HG03066 (cell line): Measurements from ENCODE around the gene RNF44.
"Not testable (repeated sequence)": the region's sequence is repeated elsewhere in the genome, so short reads cannot be mapped to it uniquely, and the experiment has no call there.

ENCODE experiments used
- ATAC-seq: cut with Tn5 transposase; IDR thresholded peaks from one replicate; pipeline ENCODE4 v1.9.1; 2021; ENCODE audit warnings: low read depth; ENCODE audit not compliant: unreplicated experiment

The RNF44 gene

DNA sequence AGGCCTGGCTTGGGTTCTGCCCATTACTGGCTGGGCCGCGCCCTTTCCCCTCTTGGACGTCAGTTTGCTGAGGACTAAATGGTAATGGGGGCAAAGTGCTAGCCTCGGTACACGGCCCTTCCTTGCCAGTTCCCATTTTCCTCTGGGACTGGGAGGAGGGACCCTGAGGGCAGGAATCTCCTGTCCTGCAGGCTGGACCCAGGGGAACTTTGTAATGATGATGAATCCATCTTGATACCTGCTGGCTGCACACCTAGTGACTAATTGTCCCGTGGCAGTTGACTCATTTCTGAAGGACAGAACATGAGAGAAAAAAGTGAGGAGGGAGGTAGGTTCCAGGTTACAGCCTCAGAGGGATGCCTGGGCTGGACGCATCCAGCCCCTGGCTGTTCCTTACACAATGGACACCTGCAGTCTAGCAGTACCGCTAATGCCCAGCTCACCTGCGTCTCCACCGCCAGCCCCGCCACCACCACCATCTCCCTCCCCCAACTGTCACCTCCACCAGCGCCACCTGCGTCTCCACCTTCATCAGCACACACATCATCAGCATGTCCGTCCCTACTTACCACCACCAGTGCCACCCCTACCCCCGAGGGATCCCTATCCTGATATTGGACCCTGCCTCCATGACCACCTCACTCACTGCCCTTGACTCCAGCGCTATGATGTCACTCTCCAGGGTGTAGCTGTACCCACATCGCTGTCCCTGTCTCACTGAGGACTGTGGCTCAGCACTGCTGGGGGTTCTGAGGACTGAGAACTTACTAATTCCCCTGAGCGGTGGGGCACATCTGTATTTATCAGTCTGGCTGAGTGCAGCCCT lies 16.3 kb upstream of the RNF44 start:
- no peak for ATAC-seq

DNA sequence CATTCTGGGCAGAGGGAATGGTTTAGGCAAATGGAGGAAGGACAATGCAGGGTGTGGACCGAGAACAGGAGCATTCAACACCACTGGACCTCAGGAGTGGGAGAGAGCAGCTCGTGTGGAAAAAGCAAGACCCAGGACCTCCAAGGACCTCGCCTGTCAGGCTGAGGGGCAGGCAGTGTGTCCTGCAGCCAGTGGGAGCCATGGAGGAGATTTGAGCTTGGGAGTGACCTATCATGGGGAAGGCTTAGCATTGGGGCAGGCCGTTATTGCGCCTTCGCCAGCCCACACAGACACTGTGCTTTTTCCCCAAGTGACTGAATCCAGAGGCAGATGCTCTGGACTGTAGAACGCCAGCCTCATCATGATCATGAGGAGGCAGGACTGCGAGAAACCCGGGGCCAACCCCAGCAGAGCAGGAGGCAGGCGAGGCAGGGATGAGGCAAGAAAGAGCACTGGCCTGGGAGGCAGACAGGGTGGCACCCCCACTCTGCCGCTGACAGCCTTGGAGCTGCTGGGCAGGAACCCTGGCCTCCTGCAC lies 15.2 kb upstream of the RNF44 start:
- no peak for ATAC-seq

DNA sequence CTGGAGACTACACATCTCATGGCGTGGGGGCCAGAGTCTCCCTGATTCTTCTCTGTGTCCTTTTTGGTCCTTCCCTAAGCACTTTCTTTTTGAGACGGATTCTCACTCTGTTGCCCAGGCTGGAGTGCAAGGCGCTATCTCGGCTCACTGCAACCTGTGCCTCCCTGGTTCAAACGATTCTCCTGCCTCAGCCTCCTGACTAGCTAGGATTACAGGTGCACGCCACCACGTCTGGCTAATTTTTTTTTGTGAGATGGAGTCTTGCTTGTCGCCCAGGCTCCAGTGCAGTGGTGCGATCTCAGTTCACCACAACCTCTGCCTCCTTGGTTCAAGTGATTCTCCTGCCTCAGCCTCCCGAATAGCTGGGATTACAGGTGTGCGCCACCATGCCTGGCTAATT lies 13.7 kb upstream of the RNF44 start:
- not testable (repeated sequence) for ATAC-seq

DNA sequence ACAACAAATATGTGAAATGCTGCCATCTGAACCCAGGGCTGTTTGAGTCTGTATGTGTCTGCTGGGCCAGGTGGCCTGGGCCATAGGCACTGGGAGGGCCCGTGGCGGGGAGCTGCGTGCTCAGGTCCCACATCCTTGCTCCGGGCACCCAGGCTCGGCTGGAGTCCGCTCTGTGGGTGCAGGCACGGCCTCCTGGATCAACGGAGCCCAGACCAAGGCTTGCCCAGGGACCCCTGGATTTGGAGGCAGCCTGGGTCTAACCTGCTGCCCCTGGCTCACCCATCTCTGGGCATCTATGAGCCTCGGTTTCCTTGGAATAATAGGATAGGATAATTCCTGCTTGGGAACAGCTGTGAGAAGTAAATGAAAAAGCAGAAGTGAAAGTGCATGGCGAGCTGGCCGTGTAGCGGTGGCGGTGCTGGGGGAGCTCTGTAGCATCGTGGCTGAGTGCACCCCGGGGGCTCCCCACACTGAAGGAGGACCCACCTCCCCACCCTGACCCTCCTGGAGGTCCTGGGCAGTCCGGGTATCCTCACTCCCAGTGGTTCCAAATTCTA lies 13.2 kb upstream of the RNF44 start:
- no peak for ATAC-seq

DNA sequence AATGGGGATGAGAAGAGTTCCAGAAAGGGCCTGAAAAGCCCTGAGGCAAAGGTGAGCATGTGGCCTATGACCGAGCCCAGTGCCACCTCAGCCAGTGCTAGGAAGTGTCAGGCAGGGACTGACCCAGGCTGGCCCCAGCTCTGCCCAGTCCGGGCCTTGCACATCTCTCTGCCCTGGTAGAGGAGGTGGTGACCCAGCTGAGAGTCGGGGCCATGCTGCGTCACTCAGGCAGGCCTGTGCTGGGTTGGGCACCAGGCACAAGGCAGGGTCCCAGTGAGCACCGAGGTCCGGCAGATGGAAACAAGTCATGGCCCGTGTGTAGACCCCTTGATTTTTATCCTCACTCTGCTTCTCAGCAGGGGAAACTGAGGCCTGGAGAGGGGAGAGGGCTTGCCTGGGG lies 12.7 kb upstream of the RNF44 start:
- no peak for ATAC-seq

DNA sequence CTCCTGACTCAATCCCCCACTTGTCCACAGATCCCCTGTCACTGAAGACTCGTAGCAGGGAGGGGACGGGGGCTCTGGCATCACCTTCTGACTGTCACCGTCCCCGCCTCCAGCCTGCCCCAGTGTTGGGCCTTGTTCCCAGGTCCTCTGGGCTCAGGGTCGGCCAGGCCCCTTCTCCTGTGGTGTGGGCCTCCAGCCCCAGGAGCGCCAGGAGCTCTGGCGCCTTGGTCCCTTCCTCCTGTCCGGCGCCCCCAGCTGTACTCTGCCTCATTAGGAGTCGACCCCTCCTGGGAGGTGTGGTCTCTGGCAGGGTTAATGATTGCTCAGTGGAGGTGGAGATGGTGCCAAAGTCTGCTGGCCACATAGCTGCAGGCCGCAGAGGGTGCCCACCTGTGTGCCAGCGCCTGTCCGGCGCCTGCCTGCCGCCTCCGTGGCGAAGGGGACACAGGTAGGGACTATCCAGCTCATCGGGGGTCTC lies 11.8 kb upstream of the RNF44 start, which contains the start of gene CDHR2:
CDHR2 (plus strand) TSS at position 376 of the 478 bp plus-strand sequence. CDS start 16,011 bp downstream, outside the sequence.
- no peak for ATAC-seq

DNA sequence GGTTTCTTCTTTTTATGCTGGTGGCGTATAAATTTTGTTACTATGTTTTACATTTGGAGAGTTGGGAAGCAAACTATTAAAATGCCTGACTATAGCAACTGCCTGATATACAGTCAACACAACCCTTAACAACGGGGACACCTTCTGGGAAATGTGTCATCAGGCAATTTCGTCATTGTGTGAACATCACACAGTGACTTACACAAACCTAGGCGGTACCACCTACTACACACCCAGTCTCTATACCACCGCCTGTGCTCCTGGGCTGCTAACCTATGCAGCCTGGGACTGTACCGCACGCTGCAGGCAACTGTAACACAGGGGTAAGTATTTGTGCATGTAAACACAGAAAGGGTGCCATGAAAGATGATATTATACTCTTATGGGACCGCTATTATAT lies 10.6 kb upstream of the RNF44 start:
- no peak for ATAC-seq

DNA sequence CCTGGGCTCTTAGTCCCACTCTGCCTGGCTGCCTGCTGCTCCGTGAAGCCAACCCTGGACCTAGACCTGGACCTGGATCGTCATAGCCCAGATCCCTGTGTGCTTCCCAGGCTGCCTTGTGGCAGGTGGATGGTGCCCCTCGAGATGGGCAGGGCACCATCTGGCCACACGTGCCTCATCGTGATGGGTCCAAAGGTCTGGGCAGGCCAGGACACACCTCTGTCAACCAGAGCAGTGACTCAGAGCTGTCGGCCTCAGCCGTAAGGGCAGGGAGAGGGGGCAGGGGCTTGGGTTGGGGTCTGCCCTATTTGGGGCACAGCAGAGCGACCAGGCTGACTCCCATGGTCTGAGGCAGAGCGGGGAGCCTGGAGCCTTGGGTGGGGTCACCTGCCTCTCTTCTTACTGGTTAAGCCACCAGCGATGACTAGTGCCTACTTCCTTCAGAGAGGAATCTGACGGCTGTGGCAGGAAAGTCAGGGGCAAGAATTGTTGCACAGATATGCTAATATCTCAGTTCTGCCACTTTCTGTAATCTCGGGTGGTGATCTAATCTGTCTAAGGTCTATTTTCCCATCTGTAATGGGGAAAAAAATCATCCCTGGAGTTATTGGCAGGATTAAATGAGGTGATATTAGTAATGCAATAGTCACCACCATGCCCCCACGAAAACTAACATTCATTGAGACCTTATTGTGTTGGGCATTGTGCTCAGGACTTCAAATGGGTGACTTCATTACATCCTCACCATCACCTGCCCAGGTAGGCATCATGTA lies 8.7 kb upstream of the RNF44 start:
- ATAC-seq, result no peak

DNA sequence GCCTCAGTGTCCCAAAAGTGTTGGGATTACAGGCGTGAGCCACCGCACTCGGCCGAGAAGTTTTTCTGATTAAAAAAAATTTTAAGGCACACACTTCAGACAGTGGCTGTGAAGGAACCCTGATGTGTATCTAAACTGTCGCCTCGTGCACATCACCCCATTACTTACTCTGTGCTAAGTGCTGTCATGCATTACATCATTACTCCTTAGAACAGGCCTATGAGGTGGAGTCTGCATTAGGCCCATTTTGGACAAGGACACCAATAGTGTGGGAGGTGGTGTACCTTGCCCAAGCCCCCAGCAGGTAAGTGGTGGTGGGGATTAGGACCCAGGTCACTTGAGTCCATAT lies 8.2 kb upstream of the RNF44 start:
- ATAC-seq, result no peak

DNA sequence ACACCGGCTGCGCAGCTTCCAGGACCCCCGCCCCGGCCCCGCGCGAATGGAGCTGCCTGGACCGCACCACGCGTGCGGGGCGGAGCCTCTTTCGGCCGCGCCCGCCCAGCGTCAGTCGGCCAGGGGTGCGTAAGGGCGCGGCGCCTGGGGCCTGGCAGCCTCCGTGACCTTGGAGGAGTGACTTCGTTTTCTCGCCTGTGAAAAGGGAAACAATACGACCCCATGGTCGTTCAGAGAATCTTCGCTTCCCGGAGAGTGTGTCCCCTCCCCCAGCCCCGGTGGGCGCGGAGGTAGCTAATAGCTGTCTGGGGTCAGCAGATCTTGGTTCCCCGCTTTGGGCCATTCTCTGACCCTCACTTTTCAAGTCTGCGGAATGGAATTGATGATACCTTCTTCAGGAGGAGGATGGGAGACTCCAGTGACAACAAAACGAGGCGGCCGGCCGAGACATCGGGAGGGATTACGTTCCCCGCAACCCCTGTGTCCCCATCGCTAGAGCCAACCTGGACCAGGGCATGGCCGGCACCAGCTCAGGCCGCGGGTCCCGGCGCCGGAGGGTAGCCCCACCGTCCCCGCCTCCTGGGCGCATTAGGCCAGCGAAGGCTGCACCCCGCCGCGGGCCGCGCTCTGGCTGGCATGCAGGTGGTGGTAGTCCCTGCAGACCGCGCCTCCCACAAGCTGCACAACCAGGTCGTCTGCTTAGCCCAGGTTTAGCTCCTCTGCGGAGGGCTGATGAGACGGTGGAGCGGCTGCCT lies 6.4 kb upstream of the RNF44 start:
- peak; percentile 60 for ATAC-seq

DNA sequence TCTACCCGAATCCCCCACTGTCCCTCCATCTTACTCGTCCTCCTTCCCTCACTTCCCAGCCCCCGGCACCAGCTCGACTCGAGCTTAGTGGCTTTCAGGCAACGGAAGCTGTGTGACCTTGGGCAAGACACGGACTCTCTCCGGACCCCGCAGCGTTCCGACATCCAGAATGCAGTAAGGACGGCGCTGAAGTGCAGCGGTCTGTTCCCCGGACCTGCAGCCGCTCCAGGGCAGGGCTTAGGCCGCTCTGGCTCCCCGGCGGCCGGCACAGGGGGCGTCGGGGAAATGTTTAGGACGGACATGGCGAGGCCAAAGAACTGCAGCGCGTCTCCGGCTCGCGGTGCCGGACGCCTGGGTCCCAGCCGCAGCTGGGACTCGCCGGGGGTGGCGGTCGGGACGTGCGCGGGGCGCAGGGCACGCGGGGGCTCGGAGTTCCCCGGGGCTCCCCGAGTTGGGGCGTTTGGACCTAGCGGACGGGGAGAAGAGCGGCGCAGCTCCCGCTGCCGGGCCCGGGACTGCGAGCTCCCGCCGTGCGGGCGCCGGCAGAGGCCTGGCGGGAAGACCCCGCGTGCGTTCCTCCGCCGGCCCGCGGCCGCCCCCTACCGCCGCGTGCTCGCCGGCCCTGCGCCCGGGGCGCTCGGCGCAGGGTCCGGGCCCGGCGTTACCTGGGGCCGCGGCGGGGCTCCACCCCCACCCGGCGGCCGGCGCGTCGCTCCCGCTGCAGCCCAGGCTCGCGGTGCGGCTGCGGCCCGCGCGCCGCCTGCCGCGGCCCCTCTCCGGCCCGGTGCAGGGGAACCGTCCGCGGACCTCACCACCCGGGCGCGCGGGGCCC lies 5.6 kb upstream of the RNF44 start:
- ATAC-seq, result peak; percentile 39

DNA sequence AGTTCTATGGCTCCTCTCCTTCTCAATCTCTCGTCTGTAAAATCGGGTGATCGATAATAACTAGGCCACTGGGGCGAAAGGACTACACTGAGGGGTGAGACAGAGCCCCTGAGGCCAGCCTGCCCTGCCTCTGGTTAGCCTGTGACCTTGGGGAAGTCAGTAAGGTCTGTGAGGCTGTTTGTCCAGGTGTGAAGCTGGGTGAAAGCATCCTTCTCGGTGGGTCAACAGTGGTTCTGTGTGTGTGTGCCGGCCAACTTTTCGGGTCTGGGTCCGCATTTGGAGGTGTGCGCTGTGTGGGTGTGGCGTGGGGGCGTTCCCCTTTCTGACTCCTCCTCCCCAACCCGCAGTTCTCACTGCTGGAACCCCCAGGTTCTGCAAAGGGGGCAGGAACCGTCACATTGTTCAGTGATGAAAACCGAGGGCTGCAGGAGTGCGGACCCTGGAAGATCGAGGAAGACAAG lies 5.0 kb upstream of the RNF44 start:
- ATAC-seq, result no peak

DNA sequence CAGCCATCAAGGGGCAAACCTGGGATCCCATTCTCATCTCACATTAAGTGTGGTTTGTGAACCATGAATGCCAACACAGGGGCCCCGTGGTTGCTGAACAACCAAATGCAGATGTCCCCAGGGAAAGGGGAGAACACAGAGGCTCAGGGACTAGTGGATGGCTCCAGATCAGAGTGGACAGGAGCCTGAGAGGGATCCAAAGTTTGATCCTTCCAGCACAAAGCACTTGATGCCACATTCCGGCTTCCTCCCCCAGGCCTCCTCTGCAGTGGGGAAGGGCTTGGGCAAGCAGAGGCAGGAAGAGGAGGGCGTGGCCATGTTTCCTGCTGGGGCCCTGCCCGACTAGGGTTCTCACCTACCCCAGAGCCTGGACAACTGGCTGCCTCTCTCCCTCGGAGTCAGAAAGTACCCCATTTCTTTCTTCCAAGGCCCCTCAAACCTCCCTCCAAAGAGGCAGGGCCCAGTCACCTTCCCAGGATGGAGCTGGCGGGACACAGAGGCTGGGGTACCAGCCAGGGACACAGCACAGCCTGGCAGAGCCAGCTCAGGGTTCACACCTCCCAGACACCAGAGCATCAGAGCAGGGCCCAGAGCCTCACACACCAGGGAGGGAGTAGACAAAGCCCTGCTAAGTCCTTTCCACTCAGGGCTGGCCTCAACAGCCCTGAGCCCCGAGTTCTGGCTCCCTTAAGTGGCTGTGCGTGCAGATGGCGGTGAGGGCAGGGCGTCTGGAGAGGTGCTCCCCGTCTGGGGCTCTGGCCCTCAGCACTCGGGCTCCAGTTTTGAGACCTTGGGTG lies 4.3 kb upstream of the RNF44 start:
- no peak for ATAC-seq

DNA sequence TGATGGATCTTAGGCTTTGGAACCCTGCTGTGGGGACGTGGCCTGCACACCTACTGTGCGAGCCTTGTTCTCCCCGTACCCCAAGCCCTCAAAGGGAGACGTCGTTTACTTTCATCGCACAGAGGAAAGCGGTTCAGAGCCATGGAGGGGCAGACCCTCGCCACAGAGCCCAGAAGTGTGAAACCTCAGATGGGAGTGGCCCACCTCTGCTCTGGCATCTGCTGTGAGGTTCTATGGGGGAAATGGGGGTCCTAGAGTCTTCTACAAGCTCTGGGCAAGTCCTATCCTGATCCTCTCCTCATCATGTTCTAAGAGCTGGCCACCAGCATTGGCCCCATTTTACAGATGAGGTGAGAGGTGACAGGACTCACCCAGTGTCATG lies 3.7 kb upstream of the RNF44 start:
- ATAC-seq, result no peak

DNA sequence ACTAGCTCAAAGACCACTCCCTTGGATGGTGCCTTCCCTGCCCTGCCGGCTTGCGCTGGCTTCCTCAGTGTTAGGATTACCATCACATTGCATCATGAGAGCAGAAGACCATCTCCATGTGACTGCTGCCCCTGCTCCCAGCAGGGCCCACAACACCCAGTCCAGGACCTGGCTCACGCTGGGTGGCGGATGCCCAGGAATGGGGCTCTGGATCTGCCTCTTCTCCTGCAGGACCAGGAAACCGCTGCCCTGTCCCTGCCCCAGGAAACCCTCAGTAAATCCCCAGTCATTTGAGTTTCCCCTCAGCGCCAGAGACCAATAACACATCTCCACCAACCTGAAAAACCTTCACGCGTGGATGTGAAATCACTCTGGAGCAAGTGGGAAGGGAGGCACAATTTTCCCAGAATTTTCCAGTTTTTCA lies 3.3 kb upstream of the RNF44 start:
- no peak for ATAC-seq

DNA sequence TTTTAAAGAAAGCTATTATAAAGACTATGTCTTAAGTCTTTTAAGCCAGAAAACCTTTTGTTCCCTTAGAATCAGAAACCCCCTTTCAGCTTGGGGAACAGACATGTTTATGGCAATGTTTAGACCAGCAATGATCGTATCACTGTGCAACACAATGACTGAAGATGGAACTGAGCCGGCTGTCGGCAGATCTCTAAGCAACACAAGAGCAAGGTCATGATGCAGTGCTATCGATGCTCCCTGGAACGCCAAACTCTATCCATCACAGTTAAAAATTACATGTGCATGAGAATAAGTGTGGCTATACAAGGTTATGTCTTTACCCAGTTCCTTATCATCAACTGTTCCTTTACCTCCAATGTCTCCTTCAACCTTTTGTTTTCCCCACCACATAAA lies 1.8 kb upstream of the RNF44 start:
- no peak for ATAC-seq

DNA sequence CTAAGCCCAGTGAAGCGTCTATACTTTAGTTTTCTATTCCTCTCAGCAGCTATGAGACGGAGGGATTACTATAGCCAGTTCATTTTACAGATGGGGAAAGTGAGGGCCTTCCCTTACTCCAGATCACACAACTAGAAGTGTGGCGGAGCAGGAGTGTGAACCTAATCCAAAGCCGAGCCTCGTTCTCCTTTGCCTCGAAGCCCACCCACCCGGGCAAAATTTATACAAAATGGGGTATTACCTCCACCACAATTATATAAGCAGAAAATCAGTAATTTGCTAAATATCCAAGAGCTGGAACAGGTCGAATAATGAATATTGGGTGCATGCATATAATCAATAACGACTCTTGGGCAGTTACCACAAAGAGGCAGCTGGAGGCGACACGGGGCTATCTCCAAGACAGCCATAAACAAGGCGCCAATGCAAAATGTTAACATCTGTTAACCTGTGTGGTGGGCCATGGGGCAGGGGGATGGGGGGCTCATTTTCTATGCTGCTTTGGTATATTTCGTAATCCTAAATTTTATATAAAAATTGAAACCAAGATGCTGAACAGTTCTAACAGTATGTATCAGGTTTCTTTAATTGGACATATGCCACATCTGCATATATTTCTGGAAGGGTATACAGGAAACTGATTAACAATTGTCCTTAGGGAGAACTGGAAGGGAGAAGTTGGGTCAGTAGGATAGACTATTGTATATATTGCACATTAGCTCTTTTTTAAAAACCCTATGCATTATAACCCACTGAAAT lies 1.2 kb upstream of the RNF44 start:
- no peak for ATAC-seq
